PFSK-1 (cell line): ENCODE results near the gene ARHGEF10L.

Experiments
- POLR2AphosphoS5 ChIP-seq: IDR thresholded peaks from 2 replicates; pipeline ENCODE4 v1.6.1; 2012; ENCODE audit warnings: low read depth, mild to moderate bottlenecking, control low read depth, low read length, moderate library complexity
- TAF1 ChIP-seq: IDR thresholded peaks from 2 replicates; pipeline ENCODE4 v1.6.1; 2012; ENCODE audit warnings: low read length, control low read depth, borderline replicate concordance; ENCODE audit not compliant: insufficient read depth

DNA sequence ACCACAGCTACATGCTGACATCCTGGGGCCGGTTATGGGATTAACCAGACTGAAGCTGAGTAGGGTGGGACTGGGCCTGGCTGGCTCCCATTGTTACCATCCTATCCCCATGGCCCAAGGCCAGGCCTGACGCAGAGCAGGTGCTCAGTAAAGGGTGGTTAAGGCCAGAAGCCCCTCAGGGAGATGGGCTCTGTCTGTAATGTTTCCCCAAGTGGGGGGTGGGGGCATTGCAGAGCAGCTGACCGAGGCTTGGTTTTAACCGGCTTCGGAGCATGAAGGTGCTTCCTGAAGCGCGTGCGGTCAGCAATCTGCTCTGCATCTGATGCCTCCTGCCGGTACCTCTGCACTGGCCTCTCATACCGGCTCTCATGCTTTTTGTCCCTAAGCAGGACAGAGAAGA is 132.2 kb downstream of the ARHGEF10L start:
- TF ChIP-seq POLR2AphosphoS5 (no peak), TAF1 (no peak)
